Suprapubic skin (tissue), 4 donors: ENCODE measurements around the gene KLHL1. TPM values are rescaled to one million over a fixed set of nuclear protein-coding genes. Genes with fewer than 3 reads are reported as not detected.

Source experiments
- DNase-seq, 2 donors: peaks; one replicate each; pipeline ENCODE4 v3.0.0-alpha.2; 2019; ENCODE audit warnings: low spot score in 2 of 2
- H3K27ac ChIP-seq: fragments of 200-600 bp; sonication (generic); one replicate; pipeline ENCODE4 v1.5.1; 2019
- H3K27me3 ChIP-seq: fragments of 200-600 bp; sonication (generic); one replicate; pipeline ENCODE4 v1.5.1; 2019
- H3K36me3 ChIP-seq: fragments of 200-600 bp; sonication (generic); one replicate; pipeline ENCODE4 v1.5.1; 2019
- H3K4me1 ChIP-seq: fragments of 200-600 bp; sonication (generic); one replicate; pipeline ENCODE4 v1.5.1; 2019
- H3K4me3 ChIP-seq: fragments of 200-600 bp; sonication (generic); one replicate; pipeline ENCODE4 v1.5.1; 2019; ENCODE audit warnings: mild to moderate bottlenecking
- H3K9me3 ChIP-seq: fragments of 200-600 bp; sonication (generic); one replicate; pipeline ENCODE4 v1.5.1; 2019
- EP300 ChIP-seq: sonication (generic); formaldehyde crosslinking; IDR thresholded peaks from one replicate; pipeline ENCODE4 v1.6.1; 2017; ENCODE audit warnings: antibody characterized with exemption
- POLR2A ChIP-seq, 2 donors: fragments of 450-650 bp; IDR thresholded peaks; one replicate each; pipeline ENCODE4 v1.6.1; 2017; ENCODE audit warnings: antibody characterized with exemption in 2 of 2, mild to moderate bottlenecking in 2 of 2, moderate library complexity in 2 of 2
- POLR2AphosphoS5 ChIP-seq, 3 donors: sonication (generic); formaldehyde crosslinking; IDR thresholded peaks; one replicate each; pipeline ENCODE4 v1.6.1; 2017; ENCODE audit warnings: antibody characterized with exemption in 3 of 3
- WGBS: methylation state at CpG from one replicate; pipeline ENCODE4 v1.1.5; 2018; 5-methylcytosine and 5-hydroxymethylcytosine counted together
- total RNA-seq, 4 donors: library from RNA; depleted of rRNA; stranded (reverse); fragments of >200 nt; gene quantifications; one replicate each; pipeline ENCODE4 v1.1.0, GENCODE V29; 2016
- TF ChIP-seq, protein P1 (sequence below), 2 donors: fragments of 200-600 bp in 1 of 2; fragments of 450-650 bp in 1 of 2; sonication (generic) in 1 of 2; IDR thresholded peaks; one replicate each; pipeline ENCODE4 v1.5.1; 2016 to 2019; ENCODE audit warnings: antibody characterized with exemption in 2 of 2, mild to moderate bottlenecking in 1 of 2, moderate library complexity in 1 of 2

KLHL1 gene
- total RNA-seq, 4 donors from 2014 or later: not detected

GRCh38 chr13:70022646-70023045 lies 85.6 kb downstream of the KLHL1 start:
- no peaks in the 10 kb centered on the region for H3K4me1 ChIP-seq
- H3K9me3 ChIP-seq: no peaks in the 10 kb centered on the region
- no peak overlapping the region for H3K27ac ChIP-seq
- H3K4me3 ChIP-seq: no peak overlapping the region
- TF ChIP-seq EP300: no peak
- TF ChIP-seq, protein P1, sequence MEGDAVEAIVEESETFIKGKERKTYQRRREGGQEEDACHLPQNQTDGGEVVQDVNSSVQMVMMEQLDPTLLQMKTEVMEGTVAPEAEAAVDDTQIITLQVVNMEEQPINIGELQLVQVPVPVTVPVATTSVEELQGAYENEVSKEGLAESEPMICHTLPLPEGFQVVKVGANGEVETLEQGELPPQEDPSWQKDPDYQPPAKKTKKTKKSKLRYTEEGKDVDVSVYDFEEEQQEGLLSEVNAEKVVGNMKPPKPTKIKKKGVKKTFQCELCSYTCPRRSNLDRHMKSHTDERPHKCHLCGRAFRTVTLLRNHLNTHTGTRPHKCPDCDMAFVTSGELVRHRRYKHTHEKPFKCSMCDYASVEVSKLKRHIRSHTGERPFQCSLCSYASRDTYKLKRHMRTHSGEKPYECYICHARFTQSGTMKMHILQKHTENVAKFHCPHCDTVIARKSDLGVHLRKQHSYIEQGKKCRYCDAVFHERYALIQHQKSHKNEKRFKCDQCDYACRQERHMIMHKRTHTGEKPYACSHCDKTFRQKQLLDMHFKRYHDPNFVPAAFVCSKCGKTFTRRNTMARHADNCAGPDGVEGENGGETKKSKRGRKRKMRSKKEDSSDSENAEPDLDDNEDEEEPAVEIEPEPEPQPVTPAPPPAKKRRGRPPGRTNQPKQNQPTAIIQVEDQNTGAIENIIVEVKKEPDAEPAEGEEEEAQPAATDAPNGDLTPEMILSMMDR (IDR thresholded peaks at IDR 0.05): no peak
- no peak for TF ChIP-seq POLR2AphosphoS5 (IDR thresholded peaks at IDR 0.05)
- no peak for TF ChIP-seq POLR2A (IDR thresholded peaks at IDR 0.05)
- WGBS: 68% methylated on average over 3 of the region's 3 CpGs
- no peaks in the 10 kb centered on the region for H3K27me3 ChIP-seq
- no peak for DNase-seq
- H3K36me3 ChIP-seq: no peaks in the 10 kb centered on the region

GRCh38 chr13:70016116-70016515 lies 92.1 kb downstream of the KLHL1 start:
- no peak for DNase-seq
- Histone ChIP-seq H3K27me3 (no peaks in the 10 kb centered on the region), H3K27ac (no peak overlapping the region), H3K4me3 (no peak overlapping the region), H3K9me3 (peaks cover 3% of the 10 kb centered on the region), H3K36me3 (no peaks in the 10 kb centered on the region), H3K4me1 (no peaks in the 10 kb centered on the region)
- TF ChIP-seq POLR2AphosphoS5 (IDR thresholded peaks at IDR 0.05) (no peak), EP300 (no peak), POLR2A (IDR thresholded peaks at IDR 0.05) (no peak)
- TF ChIP-seq, protein P1 (IDR thresholded peaks at IDR 0.05): no peak
- 20% methylated on average over 1 of the region's 3 CpGs for WGBS

DNA sequence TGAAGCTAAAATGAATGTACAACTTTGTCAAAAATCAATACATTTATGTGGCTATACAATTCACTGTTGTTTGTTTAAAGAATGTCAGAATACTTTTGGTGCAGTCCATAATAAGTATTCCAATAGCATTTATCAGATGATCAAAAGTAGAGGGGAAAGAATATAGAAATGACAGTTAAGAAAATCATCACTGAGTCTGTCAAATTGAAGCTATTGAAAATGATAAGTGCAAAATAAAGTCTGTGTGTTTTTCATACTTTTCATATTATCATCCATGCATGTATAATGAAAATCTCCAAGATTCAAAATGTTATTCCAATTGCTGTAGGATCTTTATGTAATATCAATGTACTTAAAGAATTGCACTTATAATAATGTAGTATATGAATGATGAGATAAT lies 93.9 kb downstream of the KLHL1 start:
- H3K4me1 ChIP-seq: no peaks in the 10 kb centered on the region
- TF ChIP-seq POLR2A (IDR thresholded peaks at IDR 0.05) (no peak), EP300 (no peak), POLR2AphosphoS5 (IDR thresholded peaks at IDR 0.05) (no peak)
- TF ChIP-seq, protein P1 (IDR thresholded peaks at IDR 0.05): no peak
- H3K27ac ChIP-seq: no peak overlapping the region
- DNase-seq: no peak
- no peaks in the 10 kb centered on the region for H3K27me3 ChIP-seq
- peaks cover 3% of the 10 kb centered on the region for H3K9me3 ChIP-seq
- H3K36me3 ChIP-seq: no peaks in the 10 kb centered on the region
- no peak overlapping the region for H3K4me3 ChIP-seq

DNA sequence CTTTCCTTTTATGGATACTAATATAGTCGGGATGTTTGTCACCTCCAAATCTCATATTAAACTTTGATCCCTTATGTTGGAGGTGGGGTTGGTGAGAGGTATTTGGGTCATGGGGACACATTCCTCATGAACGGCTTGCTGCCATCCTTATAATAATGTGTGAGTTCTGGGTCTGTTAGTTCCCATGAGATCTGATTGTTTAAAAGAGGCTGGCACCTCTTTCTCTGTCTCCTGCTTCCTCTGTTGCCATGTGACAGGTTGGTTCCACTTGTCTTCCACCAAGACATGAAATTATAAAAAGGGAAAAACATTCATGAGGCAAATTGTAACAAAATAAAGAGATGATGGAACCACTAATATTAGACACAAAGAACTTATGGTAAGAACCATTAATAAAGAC lies 108.4 kb downstream of the KLHL1 start:
- Histone ChIP-seq H3K27ac (no peak overlapping the region), H3K4me3 (no peak overlapping the region), H3K4me1 (no peaks in the 10 kb centered on the region), H3K36me3 (no peaks in the 10 kb centered on the region), H3K9me3 (peaks cover 7% of the 10 kb centered on the region), H3K27me3 (no peaks in the 10 kb centered on the region)
- no peak for DNase-seq
- no peak for TF ChIP-seq POLR2AphosphoS5 (IDR thresholded peaks at IDR 0.05)
- TF ChIP-seq, protein P1 (IDR thresholded peaks at IDR 0.05): no peak
- TF ChIP-seq EP300: no peak
- TF ChIP-seq POLR2A (IDR thresholded peaks at IDR 0.05): no peak
- 80% methylated on average over 2 of the region's 2 CpGs for WGBS

DNA sequence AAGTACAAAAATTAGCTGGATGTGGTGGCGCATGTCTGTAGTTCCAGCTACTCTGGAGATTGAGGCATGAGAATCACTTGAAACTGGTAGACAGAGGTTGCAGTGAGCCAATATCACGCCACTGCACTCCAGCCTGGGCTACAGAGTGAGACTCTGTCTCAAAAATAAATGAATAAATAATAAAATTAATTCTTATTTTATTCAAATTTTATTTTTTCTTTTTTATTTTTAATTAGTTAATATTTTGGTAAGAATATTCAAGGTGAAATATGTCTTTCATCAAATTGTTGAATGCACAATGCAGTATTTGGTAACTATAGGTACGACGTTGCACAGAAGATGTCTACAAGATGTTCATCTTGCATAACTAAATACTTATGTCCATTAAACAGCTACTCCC lies 111.2 kb downstream of the KLHL1 start:
- H3K36me3 ChIP-seq: no peaks in the 10 kb centered on the region
- no peak for DNase-seq
- no peaks in the 10 kb centered on the region for H3K27me3 ChIP-seq
- H3K4me3 ChIP-seq: no peak overlapping the region
- WGBS: 90% methylated on average over 4 of the region's 4 CpGs
- no peaks in the 10 kb centered on the region for H3K4me1 ChIP-seq
- no peak overlapping the region for H3K27ac ChIP-seq
- H3K9me3 ChIP-seq: peaks cover 7% of the 10 kb centered on the region
- TF ChIP-seq POLR2A (IDR thresholded peaks at IDR 0.05): no peak
- TF ChIP-seq, protein P1 (IDR thresholded peaks at IDR 0.05): no peak
- TF ChIP-seq POLR2AphosphoS5 (IDR thresholded peaks at IDR 0.05): no peak
- TF ChIP-seq EP300: no peak
